Neural progenitor cell (in vitro differentiated cells): ENCODE data around the gene ENC1.

Experiments used
- CTCF ChIP-seq: fragments of 200-600 bp; sonication (generic); IDR thresholded peaks from 2 replicates; pipeline ENCODE4 v1.5.1; 2017; ENCODE audit warnings: antibody characterized with exemption, mild to moderate bottlenecking
- EZH2 ChIP-seq: fragments of 200-600 bp; sonication (generic); IDR thresholded peaks from 2 replicates; pipeline ENCODE4 v1.6.1; 2017; ENCODE audit warnings: antibody characterized with exemption, mild to moderate bottlenecking, moderate library complexity
- EZH2phosphoT487 ChIP-seq: fragments of 200-600 bp; sonication (generic); IDR thresholded peaks from 2 replicates; pipeline ENCODE4 v1.6.1; 2017; ENCODE audit warnings: antibody characterized with exemption

- TF ChIP-seq EZH2phosphoT487, result no peak
- TF ChIP-seq CTCF, result no peak
- no peak for TF ChIP-seq EZH2
Observed at GRCh38 chr5:74587300-74587699, 53.2 kb downstream of the ENC1 start.
